GM18507 (cell line): ENCODE measurements around the gene STARD3.

ENCODE experiments used
- DNase-seq: peaks from one replicate; pipeline ENCODE4 v3.0.0; 2011; ENCODE audit warnings: low read depth; ENCODE audit not compliant: insufficient read length; ENCODE audit errors: extremely low spot score
- FAIRE-seq: peaks from 2 replicates; lab custom pipeline; 2011; peaks lifted over from hg19 to GRCh38; lab: Jason Lieb, UNC

STARD3 gene

DNA sequence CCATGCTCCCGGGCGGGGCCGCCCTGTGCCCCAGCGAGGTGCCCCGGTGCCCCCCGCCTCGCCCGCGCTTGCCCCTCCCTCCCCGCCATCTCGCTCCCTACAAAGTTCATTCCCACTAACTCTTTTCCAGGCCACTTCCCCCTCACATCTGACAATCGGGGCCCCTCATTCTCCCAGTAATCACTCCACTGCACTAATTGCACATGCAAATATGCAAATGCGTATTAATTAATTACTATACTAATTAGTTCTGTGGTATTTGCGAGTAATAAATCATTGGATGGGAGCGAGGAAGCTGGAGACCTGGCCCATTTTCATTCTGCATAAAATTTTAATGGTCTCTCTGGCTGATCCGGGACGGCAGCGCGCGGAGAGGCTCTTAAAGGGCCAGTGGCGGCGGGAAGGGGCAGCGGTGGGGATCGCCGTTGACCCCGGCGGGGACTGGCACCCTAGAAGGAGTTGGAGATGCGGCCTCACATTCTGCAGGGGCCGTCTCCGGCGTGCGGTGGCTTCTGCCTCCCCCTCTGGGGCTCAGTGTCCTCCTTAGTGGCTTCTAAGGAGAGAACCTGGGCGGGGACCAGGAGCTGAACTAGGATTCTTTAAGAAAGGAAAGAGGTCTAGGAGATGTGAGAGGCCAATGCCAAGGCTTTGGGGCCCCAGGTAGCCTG lies 18.6 kb upstream of the STARD3 start:
- FAIRE-seq: no peak
- no peak for DNase-seq

DNA sequence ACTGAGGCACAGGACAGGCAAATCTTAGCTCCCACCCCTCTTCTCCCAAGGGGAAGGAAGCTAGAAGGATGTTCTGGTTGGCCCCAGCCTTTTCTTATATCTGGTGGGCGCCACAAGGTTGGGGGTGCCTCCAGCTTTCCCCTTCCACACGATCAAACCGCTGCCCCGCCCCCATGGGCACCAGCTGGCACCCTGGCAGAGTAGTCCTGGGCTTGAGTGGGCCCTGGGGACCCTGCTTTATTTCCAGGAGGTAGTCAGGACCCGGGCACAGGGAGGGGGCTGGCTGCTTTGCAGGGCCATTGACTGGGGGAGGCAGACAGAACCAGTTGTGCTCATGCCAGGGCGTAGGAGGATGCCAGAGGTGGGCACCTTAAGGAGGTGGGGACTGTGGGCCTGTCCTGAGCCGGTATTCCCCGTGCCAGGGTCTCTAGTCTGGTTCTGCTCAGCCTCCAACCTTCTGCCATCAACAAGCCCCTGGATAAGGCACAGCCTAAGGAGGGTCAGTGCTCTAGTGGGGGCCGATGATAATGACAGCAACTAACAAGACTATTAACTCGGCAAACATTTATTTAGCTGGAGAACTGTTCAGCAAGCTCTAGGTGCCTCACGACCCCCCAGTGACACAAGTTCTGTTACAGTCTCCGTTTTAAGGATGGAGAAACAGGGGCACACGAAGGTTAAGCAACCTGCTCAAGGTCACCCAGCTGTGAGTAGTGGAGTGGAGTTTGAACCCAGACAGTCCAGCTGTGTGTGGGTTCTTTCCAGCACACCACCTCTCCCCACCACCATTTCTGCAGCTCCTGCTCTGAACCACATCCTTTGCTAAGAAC lies 17.8 kb upstream of the STARD3 start:
- FAIRE-seq: no peak
- DNase-seq: no peak

DNA sequence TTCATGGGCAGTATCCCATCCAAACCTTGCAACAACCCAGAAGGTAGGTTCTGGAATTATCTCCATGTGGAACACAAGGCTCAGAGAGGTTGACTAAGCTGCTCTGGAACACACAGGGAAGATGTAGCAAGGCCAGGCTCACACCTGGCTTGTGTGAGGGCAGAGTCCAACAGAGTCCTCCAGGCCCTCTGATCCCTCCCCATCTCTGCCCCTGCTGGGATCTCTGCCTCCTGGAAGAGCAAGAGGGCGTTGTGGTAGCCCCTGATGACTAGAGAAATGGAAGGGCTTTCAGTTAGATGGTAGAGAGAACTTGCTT lies 17.2 kb upstream of the STARD3 start:
- no peak for FAIRE-seq
- DNase-seq: no peak

DNA sequence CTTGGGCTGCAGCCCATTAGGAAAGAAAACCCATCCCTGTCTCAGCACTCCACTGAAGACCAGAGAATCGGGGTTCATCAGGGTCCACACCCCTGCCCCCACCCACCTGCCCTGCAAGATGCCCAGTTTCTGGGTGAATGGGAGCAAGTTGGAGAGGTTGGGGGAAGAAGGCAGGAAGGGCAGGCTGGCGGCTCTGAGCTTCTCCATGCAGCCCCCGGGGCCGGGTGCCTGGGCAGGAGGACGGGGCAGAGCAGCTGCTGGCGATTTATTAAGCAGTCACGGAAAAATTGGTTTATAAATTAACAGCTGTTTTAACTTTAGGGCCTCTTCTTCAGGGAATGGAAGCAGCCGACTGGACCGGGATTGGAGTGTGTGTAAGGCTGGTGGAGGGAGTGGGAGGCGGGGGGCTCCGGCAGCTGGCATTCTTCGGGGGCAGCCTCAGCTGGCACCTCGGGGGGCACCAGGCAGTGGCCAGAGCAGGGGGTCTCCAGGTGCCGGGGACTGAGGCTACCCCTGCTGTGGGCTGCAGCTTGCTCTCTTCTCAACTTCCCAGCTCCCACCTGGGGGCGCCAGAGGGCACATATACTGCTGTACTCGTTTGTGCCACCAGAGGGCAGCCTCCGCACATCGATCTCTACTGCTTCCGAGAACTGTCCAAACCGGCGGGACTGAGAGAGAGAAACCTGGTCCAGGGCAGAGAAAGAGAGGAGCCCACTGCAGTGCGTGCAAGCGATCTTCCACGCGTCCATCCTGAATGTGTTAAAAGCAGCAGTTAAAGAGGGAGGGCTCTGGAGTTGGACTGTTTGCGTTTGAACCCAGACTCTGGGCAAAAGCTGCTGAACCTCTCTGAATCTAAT lies 15.2 kb upstream of the STARD3 start:
- DNase-seq: peak; percentile 84
- FAIRE-seq: peak; percentile 97

DNA sequence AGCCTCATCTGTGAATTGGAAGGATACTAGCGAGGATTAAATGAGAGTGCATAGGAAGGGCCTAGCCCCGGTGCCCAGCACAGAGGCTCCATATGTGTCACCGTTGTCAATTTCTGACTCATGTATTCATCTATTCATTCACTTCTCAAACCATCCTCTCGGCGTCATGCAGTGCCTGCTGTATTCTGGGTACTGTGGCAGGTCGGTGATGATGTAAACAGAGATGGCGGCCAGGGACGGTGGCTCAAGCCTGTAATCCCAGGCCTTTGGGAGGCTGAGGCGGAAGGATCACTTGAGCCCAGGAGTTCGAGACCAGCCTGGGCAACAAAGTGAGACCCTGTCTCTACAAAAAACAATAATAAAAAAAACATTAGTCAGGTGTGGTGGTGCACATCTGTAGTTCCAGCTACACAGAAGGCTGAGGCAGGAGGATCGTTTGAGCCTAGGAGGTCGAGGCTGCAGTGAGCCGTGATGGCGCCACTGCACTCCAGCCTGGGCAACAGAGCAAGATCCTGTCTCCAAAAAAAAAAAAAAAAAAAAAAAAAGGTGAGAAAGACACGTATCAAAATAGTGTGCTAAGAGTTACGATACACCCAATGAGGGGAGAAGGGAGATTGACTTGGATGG lies 14.5 kb upstream of the STARD3 start:
- FAIRE-seq: no peak
- no peak for DNase-seq

DNA sequence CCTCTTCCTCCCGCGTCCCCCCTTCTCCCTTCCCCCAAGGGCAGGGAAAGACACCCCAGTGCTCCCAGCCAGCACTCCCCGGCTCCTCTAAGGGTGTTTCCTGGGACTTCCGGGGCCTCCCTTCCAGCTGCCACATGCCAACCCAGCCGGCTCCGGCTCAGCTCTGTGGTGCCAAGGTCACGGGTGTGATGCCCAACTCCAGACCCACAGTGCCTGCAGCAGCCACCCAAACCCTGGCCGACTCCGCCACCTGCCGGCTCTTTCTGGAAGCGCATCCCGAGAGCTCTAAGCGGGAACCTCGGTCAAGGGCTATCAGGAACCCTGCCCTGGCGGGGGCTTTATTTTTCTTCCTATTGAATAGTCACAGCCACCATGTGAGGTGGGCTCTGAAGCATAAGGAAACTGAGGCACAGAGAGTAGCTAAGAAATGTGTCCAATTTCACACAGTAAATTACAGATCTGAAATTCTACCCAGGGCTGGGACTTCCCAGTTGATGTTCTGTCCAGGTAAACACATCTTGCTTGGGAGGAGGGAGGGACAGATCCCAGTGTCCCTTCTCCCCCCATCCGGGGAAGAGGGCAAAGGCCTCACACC lies 13.5 kb upstream of the STARD3 start:
- DNase-seq (peak; percentile 53), FAIRE-seq (peak; percentile 95)

DNA sequence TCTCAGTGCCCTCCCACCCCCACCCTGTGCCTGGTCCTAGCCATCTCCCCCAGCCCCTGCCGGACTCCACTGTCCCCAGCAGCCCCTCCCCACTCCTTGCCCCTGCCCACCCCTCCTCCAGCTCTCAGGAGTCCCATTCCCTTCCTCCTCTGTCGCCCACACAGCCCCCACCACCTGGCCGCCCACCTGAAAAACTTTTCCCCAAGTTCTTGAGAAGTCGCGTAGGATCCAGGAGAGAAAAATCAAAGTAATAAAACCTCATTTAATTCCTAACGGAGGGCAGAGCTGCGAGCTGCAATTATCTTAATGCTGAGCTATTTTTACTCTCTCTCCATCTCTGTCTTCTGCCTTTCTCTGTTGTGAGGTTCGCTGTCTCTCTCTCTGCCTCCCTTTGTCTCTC lies 12.6 kb upstream of the STARD3 start:
- no peak for DNase-seq
- FAIRE-seq: no peak

DNA sequence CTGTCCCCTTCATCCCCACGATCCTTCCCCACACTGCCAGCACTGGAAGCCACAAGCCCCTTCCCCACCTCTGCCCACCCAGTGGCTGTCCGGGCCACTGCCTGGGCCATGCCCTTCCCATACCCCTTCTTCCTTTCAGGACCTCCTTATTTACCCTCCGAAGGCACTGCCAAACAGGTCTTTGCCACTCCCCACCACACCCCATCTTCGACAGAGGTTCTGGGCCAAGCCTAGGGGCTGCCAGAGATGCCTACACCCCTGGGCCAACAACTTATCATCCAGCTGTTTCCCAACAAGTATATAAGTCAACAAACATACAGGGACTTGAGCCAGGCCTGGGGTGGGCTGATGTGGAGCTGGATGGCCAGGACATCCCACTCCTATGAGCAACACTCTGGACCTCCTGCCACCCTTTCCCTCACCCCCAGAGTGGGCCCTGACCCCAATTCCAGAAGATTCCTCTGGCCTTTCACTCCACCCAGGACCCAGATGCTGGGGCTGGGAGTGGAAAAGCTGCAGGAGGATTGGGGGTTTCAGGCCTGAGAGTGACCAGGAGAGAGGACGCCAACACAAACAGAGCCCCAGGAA lies 11.7 kb upstream of the STARD3 start:
- no peak for DNase-seq
- FAIRE-seq: no peak

DNA sequence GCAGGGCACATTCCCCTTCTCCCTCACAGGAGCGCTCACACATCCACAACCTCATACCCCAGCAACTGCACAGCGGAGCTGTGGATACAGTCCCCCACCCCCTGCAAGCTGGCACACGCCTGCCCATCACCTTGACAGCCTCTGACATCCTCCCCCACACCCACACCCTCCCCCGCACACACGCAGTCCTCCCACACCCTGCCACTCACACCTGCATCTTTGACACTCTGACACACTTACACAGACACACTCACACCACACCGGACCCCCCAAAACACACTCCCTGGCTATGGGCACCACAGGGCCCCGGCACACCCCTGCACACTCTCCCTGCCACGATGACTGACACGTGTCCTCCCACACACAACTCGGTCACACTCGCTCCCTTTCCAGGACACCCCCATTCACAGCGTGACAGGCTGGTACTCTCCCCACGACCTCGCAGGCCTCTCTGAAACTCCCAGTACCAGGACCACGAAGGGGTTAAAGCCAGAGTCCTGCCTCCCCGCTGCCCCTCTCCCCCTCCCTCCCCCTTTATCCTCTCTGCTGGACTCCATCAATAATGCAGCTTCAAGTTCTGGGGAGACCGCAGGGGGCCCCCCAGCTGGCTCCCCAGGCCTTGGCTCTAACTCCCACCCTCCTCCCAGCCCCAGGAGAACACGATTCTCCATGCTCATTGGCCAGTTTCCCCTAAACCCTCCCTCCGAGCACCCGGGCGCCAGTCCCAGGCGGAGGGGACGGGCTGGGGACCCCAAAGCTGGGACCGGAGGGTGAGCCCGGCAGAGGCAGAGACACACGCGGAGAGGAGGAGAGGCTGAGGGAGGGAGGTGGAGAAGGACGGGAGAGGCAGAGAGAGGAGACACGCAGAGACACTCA lies 10.5 kb upstream of the STARD3 start, which contains the start of gene PPP1R1B:
TSS of gene PPP1R1B (plus strand) at position 782 of the 876 bp plus-strand sequence. CDS start 441 bp downstream, outside the sequence.
- FAIRE-seq: no peak
- DNase-seq: no peak

DNA sequence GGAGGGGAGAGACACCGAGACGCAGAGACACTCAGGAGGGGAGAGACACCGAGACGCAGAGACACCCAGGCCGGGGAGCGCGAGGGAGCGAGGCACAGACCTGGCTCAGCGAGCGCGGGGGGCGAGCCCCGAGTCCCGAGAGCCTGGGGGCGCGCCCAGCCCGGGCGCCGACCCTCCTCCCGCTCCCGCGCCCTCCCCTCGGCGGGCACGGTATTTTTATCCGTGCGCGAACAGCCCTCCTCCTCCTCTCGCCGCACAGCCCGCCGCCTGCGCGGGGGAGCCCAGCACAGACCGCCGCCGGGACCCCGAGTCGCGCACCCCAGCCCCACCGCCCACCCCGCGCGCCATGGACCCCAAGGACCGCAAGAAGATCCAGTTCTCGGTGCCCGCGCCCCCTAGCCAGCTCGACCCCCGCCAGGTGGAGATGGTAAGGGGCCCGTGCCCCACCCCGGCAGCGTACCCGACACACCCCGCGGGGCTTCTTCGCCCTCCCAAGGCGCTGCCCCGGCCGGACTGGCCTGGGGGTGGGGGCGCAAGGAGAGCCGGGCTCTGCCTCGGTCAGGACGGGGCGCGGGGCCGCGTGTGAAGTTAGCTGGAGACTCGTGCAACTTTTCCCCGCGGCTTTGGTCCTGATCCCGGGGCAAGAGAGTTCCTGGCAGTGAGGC lies 9.8 kb upstream of the STARD3 start:
- DNase-seq: no peak
- FAIRE-seq: no peak

DNA sequence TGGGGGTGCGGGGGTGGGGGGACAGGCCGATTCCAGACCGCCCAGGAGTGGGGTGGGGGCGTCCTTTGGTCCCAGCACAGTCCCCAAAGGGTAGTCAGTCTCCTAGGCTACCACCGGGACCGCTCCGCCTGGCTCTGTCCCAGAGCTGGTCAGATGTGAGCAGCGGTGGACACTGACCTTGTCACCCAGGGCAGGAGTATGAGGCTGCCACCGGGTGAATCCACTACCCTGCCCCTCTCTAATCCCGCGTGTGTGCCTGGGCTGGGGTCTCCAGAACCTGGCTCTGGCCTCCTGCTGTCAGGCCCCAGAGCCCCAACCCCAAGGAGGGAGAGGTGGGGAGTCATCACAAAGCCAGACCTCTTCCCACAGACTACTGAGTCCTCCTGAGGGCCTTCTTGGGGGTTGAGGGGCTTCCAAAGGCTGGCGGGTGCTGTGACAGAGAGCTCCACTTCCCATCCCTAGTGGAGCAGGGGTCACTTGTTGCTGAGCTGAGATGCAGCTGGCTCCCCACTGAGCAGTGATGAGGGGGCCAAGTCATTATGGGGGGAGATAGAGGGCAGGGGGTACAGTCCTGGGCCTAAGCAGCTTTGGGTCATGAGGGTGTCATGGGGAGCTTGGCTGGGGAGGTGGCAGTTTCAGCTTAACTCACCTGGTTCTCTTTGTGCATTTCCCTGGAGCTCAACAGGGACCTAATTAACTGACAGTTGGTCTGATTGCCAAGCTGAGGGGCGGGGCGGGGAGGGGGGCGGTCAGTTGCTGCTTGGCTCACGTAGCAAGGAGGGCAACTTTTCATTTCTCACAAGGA lies 9.0 kb upstream of the STARD3 start:
- no peak for DNase-seq
- FAIRE-seq: no peak

DNA sequence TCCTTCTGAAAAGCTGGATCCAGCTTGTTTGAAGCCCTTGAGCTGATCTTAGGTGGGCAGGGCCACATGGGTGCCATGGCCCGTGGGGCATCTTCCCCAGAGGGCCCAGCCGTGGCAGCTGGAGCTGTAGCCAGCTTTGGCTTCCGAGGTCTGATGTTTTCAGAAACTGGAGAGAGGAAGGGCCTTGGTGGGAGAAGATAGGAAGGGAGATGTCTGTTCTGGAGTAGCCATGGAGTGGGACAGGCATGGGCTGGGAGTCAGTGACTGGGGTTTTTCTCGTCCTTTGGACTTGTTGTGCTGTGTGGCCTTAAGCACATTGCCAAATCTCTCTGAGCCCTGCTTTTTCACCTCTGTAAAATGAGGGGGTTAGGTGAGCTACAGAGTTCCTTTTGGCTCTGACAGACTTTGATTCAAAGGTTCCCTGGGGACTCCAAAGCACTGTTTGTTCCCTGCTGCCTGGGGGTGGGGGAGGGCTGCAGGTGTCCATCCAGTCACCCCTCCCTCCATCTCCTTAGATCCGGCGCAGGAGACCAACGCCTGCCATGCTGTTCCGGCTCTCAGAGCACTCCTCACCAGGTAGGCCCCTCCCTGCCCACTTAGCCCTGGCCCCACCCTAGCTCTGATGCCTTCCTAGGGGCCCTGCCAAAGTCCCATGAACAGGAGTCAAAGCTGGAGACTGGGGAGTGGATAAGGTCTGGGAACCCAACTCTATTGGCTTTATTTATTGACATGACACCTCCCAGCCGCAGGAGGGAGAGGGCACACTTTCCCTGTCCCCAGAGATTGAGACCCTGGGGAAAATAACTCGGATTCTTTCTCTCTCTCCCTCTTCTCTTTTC lies 8.1 kb upstream of the STARD3 start:
- FAIRE-seq (no peak), DNase-seq (no peak)

DNA sequence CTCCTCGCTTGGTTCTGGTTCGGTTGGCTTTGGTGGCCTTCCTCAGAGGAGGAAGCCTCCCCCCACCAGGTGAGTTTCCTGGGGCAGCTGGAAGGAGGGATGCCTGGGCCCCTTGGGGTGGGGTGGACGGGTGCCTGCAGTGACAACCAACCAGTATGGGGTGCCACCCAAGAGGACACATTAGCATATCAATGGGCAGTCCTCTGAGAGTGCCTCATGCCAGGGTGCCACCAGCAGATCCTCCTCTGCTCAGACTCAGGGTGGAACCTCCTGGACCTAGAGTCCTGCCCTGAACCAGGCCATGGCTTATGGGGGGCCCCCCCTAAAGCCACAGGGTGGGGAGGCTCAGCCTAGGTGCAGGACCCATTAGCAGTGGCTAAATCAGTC lies 7.5 kb upstream of the STARD3 start:
- no peak for FAIRE-seq
- DNase-seq: no peak

DNA sequence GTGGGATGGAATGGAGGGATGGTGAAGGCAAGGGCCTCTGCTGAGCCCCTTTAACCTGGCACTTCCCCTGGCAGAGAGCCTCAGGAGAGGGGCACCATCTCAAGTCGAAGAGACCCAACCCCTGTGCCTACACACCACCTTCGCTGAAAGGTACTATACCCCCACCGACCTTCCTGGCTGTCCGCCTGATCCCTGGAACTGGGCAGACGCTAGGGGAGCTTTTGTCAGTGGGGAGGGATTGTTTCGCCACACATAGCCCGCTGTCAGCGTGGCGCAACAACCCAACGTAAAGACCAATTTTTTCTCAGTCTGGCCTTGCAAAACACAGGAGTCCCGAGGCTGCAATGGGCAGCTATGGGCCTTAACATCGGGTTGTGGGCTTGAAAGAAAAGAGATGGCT lies 7.0 kb upstream of the STARD3 start:
- FAIRE-seq (no peak), DNase-seq (no peak)

DNA sequence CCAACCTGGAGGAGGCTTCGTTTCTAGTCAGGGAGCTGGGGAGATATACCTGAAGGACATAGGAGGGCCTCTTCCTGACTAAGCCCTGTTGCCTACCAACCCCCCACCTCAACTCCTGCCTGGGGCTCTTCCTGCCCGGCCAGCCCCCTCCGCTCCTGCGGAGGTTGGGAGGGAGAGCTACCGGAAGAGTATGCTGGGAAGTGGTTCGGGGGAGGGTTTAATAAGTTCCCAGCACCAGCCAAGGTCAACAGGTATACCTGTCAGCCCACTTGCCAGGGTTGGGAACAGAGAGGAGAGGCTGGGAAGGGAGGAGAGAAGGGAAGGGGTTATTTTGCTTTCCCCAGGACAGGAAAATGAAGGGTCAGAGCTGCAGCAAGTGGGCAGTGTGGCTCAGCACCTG lies 5.5 kb upstream of the STARD3 start:
- FAIRE-seq (no peak), DNase-seq (no peak)
